Lung (tissue), 12 donors: ENCODE data around the gene GRK1. TPM values are rescaled to one million over a fixed set of nuclear protein-coding genes. Genes with fewer than 3 reads are reported as not detected.

Experiments
- ATAC-seq: fragments of 200-7000 bp; cut with Tn5 transposase; one replicate; pipeline ENCODE4 v1.9.1; 2020; ENCODE audit warnings: moderate number of reproducible peaks; ENCODE audit not compliant: insufficient read depth, low FRiP score
- DNase-seq, 3 donors: peaks; one replicate each; pipeline ENCODE4 v3.0.0-alpha.2; 2013 to 2017
- H3K27ac ChIP-seq, 2 donors: one replicate each; pipeline ENCODE4 v1.5.1; 2013; ENCODE audit warnings: mild to moderate bottlenecking in 2 of 2, moderate library complexity in 2 of 2, control low read depth in 1 of 2, inconsistent platforms in 1 of 2, low read depth in 1 of 2, low read length in 1 of 2
- H3K27me3 ChIP-seq, 3 donors: one replicate each; pipeline ENCODE4 v1.5.1; 2013; ENCODE audit warnings: low read length in 2 of 3; ENCODE audit not compliant: control insufficient read depth in 3 of 3, insufficient read depth in 3 of 3
- H3K36me3 ChIP-seq, 4 donors: one replicate each; pipeline ENCODE4 v1.5.1; 2013; ENCODE audit warnings: low read length in 4 of 4, mild to moderate bottlenecking in 1 of 4, moderate library complexity in 1 of 4; ENCODE audit not compliant: control insufficient read depth in 4 of 4, insufficient read depth in 4 of 4
- H3K4me1 ChIP-seq, 5 donors: one replicate each; pipeline ENCODE4 v1.5.1; 2013; ENCODE audit warnings: low read length in 5 of 5, mild to moderate bottlenecking in 2 of 5, moderate library complexity in 1 of 5; ENCODE audit not compliant: control insufficient read depth in 5 of 5, insufficient read depth in 5 of 5
- H3K4me3 ChIP-seq: one replicate; pipeline ENCODE4 v1.5.1; 2013; ENCODE audit warnings: mild to moderate bottlenecking, control low read depth, moderate library complexity
- H3K9ac ChIP-seq, 2 donors: one replicate each; pipeline ENCODE4 v1.5.1; 2013; ENCODE audit warnings: low read length in 2 of 2, control low read depth in 1 of 2; ENCODE audit not compliant: insufficient read depth in 1 of 2
- H3K9me3 ChIP-seq, 4 donors: one replicate each; pipeline ENCODE4 v1.5.1; 2013; ENCODE audit warnings: low read length in 3 of 4, mild to moderate bottlenecking in 1 of 4, moderate library complexity in 1 of 4; ENCODE audit not compliant: control insufficient read depth in 4 of 4, insufficient read depth in 3 of 4
- CTCF ChIP-seq: IDR thresholded peaks from 2 replicates; pipeline ENCODE4 v1.5.1; 2012; ENCODE audit warnings: mild to moderate bottlenecking; ENCODE audit errors: control extremely low read depth, extremely low read depth
- WGBS, 2 donors: extraction: QIAGEN DNeasy Blood & Tissue Kit; methylation state at CpG; one replicate each; pipeline ENCODE4 v1.1.7; 2013; 5-methylcytosine and 5-hydroxymethylcytosine counted together
- polyA plus RNA-seq, 2 donors: library from polyadenylated mRNA; stranded (reverse); fragments of 200-250 nt; gene quantifications; one replicate each; pipeline ENCODE4 v1.2.1, GENCODE V29; 2013
- total RNA-seq, 2 donors: library from RNA; depleted of rRNA in 1 of 2; stranded (reverse); fragments of >200 nt in 1 of 2; gene quantifications; one replicate each; pipeline ENCODE4 v1.2.1, GENCODE V29; 2014 to 2021
- donor health status: control.
- donor health status: control.
- donor health status: Bipolar disorder and iron deficiency.
- donor health status: healthy.
- donor health status: DM: yes; HTN: yes; CAD: no.

The GRK1 gene
- total and polyA plus RNA-seq, 4 donors = 0.03 to 3.1 TPM; not detected in 2

GRCh38 chr13:113761136-113761535 lies 94.1 kb downstream of the GRK1 start:
- Histone ChIP-seq H3K27me3 (peaks cover 0 to 60% (median 37%) of the 10 kb centered on the region in 3 donors), H3K9me3 (peaks cover 0 to 3% (median under 1%) of the 10 kb centered on the region in 4 donors), H3K9ac (no peak overlapping the region), H3K4me1 (peaks cover 0 to 12% (median 6%) of the 10 kb centered on the region in 5 donors), H3K36me3 (peaks cover 0 to 4% (median 0%) of the 10 kb centered on the region in 4 donors), H3K4me3 (peak overlapping the region; percentile 3), H3K27ac (no peak overlapping the region)
- ATAC-seq = no peak
- no peak for DNase-seq
- TF ChIP-seq CTCF = no peak
- WGBS, 2 donors = 78 to 81% methylated on average over 7 of the region's 7 CpGs

- WGBS, 2 donors = 76 to 82% methylated on average over 2 of the region's 2 CpGs
- H3K36me3 ChIP-seq = peaks cover 0 to 3% (median 0%) of the 10 kb centered on the region in 4 donors
- ATAC-seq (no peak), DNase-seq (no peak)
- H3K9me3 ChIP-seq = peaks cover 0 to 2% (median under 1%) of the 10 kb centered on the region in 4 donors
- H3K9ac ChIP-seq = no peak overlapping the region
- TF ChIP-seq CTCF = no peak
- H3K27me3 ChIP-seq = peaks cover 0 to 55% (median 36%) of the 10 kb centered on the region in 3 donors
- no peak overlapping the region for H3K4me3 ChIP-seq
- no peak overlapping the region for H3K27ac ChIP-seq
- H3K4me1 ChIP-seq = peaks cover 0 to 13% (median 6%) of the 10 kb centered on the region in 5 donors
Measured at GRCh38 chr13:113762075-113762474, 95.1 kb downstream of the GRK1 start.

- Histone ChIP-seq H3K36me3 (no peaks in the 10 kb centered on the region), H3K9ac (no peak overlapping the region), H3K27me3 (peaks cover 0 to 50% (median 31%) of the 10 kb centered on the region in 3 donors), H3K4me1 (peaks cover 0 to 13% (median 6%) of the 10 kb centered on the region in 5 donors), H3K27ac (no peak overlapping the region), H3K9me3 (peaks cover 0 to 2% (median 0%) of the 10 kb centered on the region in 4 donors), H3K4me3 (no peak overlapping the region)
- DNase-seq (no peak), ATAC-seq (no peak)
- TF ChIP-seq CTCF = no peak
- WGBS, 2 donors = 84 to 85% methylated on average over 11 of the region's 11 CpGs
Measured at GRCh38 chr13:113762538-113762937, 95.5 kb downstream of the GRK1 start.

GRCh38 chr13:113763254-113763653 lies 96.2 kb downstream of the GRK1 start:
- 87 to 92% methylated on average over 13 of the region's 13 CpGs for WGBS, 2 donors

More at GRCh38 chr13:113763254-113763653, 96.2 kb downstream of the GRK1 start:
- ATAC-seq (no peak), DNase-seq (no peak)
- Histone ChIP-seq H3K27me3 (peaks cover 0 to 47% (median 24%) of the 10 kb centered on the region in 3 donors), H3K9ac (no peak overlapping the region), H3K27ac (no peak overlapping the region), H3K4me1 (peaks cover 0 to 13% (median 4%) of the 10 kb centered on the region in 5 donors), H3K4me3 (no peak overlapping the region), H3K36me3 (no peaks in the 10 kb centered on the region), H3K9me3 (peaks cover 0 to 2% (median 0%) of the 10 kb centered on the region in 4 donors)
- TF ChIP-seq CTCF = no peak
